HCT116 (cell line): ENCODE results near the gene TK2.
"Not testable (repeated sequence)": the region's sequence is repeated elsewhere in the genome, so short reads cannot be mapped to it uniquely, and the experiment has no call there.

ENCODE experiments used
- CEBPB ChIP-seq: IDR thresholded peaks from 2 replicates; pipeline ENCODE4 v1.6.1; 2012; ENCODE audit warnings: low read depth
- CTCF ChIP-seq, 3 experiments: fragments of 200-600 bp in 1 of 3; sonication (generic) in 1 of 3; IDR thresholded peaks in 2 of 3; conservative IDR thresholded peaks in 1 of 3; 2 replicates each; pipeline ENCODE4 v1.5.1; 2012 to 2017; ENCODE audit warnings: low read depth in 2 of 3, low read length in 2 of 3, antibody characterized with exemption in 1 of 3, borderline replicate concordance in 1 of 3, control low read depth in 1 of 3, mild to moderate bottlenecking in 1 of 3, mixed read lengths in 1 of 3, mixed run types in 1 of 3, moderate library complexity in 1 of 3; ENCODE audit not compliant: insufficient read depth in 1 of 3
- EZH2 ChIP-seq: fragments of 200-600 bp; sonication (generic); IDR thresholded peaks from 2 replicates; pipeline ENCODE4 v1.6.1; 2017; ENCODE audit warnings: antibody characterized with exemption, mixed run types
- JUND ChIP-seq: IDR thresholded peaks from 2 replicates; pipeline ENCODE4 v1.6.1; 2012
- POLR2A ChIP-seq: IDR thresholded peaks from 2 replicates; pipeline ENCODE4 v1.7.0; 2011; ENCODE audit warnings: borderline replicate concordance; ENCODE audit not compliant: insufficient read depth, insufficient read length; ENCODE audit errors: extremely low read depth
- RAD21 ChIP-seq: IDR thresholded peaks from 2 replicates; pipeline ENCODE4 v1.6.1; 2012; ENCODE audit warnings: low read depth, mild to moderate bottlenecking

DNA sequence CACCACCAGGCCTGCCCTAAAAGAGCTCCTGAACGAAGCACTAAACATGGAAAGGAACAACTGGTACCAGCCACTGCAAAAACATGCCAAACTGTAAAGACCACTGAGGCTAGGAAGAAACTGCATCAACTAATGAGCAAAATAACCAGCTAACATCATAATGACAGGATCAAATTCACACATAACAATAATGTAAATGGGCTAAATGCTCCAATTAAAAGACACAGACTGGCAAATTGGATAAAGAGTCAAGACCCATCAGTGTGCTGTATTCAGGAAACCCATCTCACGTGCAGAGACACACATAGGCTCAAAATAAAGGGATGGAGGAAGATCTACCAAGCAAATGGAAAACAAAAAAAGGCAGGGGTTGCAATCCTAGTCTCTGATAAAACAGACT is 52.0 kb downstream of the TK2 start:
- TF ChIP-seq CEBPB; POLR2A; JUND; CTCF (IDR thresholded peaks at IDR 0.05 in 2 of 3, conservative IDR thresholded peaks at IDR 0.05 in 1 of 3; ENCODE audit: borderline replicate concordance in 1 of 3, insufficient read depth in 1 of 3, low read depth in 2 of 3, low read length in 2 of 3); EZH2; RAD21: not testable (repeated sequence)
